ENCODE measurements around the gene NSA2. TPM values are rescaled to one million over a fixed set of nuclear protein-coding genes. Genes with fewer than 3 reads are reported as not detected.

The NSA2 gene
- total and polyA plus RNA-seq, 2 experiments from 2014 or later = 46.1 to 85.1 TPM

DNA sequence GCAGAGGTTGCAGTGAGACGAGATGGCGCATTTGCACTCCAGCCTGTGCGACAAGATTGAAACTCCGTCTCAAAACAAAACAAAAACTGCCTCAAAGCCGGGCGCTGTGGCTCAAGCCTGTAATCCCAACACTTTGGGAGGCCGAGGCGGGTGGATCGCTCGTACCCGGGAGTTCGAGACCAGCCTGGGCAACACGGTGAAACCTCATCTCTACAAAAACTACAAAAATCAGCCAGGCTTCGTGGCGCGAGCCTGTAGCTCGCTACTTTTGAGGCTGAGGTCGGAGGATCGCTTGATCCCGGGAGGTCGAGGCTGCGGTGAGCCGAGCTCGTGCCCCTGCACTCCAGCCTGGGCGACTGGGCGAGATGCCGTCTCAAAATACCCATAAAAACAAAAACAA lies 1.1 kb upstream of the NSA2 start:
- H3K4me1 ChIP-seq (ENCODE audit: low read depth) = peaks cover 10% of the 10 kb centered on the region
- TF ChIP-seq, protein P1, sequence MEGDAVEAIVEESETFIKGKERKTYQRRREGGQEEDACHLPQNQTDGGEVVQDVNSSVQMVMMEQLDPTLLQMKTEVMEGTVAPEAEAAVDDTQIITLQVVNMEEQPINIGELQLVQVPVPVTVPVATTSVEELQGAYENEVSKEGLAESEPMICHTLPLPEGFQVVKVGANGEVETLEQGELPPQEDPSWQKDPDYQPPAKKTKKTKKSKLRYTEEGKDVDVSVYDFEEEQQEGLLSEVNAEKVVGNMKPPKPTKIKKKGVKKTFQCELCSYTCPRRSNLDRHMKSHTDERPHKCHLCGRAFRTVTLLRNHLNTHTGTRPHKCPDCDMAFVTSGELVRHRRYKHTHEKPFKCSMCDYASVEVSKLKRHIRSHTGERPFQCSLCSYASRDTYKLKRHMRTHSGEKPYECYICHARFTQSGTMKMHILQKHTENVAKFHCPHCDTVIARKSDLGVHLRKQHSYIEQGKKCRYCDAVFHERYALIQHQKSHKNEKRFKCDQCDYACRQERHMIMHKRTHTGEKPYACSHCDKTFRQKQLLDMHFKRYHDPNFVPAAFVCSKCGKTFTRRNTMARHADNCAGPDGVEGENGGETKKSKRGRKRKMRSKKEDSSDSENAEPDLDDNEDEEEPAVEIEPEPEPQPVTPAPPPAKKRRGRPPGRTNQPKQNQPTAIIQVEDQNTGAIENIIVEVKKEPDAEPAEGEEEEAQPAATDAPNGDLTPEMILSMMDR (IDR thresholded peaks at IDR 0.05; ENCODE audit: low read depth, low read length) = no peak
- H3K27me3 ChIP-seq = no peaks in the 10 kb centered on the region
- H3K27ac ChIP-seq = no peak overlapping the region
- no peak for DNase-seq (ENCODE audit: low read depth in 1 of 2, low spot score in 1 of 2)
- peak overlapping the region; percentile 82 for H3K4me3 ChIP-seq
- H3K9me3 ChIP-seq (ENCODE audit: low read depth) = no peaks in the 10 kb centered on the region
- H3K36me3 ChIP-seq = peaks cover 29% of the 10 kb centered on the region

DNA sequence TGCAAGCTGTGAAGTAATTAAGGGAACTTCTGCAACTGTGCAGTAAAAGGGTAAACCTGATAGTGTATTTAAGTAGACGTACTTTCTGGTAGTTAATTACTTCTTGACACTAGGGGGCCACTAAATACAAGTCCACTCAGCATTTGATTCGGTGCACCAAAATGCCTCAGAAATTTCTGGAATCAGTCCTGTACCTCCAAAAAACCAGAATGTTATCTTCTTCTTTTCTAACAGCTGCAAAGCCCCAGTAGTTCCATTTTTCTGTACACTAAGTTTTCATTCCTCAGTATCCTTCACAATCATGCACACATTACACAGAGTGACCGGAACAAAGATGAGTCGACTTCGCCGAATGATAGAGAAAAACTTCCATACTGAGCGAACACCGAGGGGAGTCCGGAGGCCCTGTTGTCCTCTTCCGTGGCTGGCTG lies 616 bp upstream of the NSA2 start:
- H3K4me1 ChIP-seq (ENCODE audit: low read depth) = peaks cover 10% of the 10 kb centered on the region
- DNase-seq (ENCODE audit: low read depth in 1 of 2, low spot score in 1 of 2) = peak; percentile 20 to 77
- TF ChIP-seq, protein P1 (IDR thresholded peaks at IDR 0.05; ENCODE audit: low read depth, low read length) = peak; percentile 55
- peak overlapping the region; percentile 67 for H3K27ac ChIP-seq
- H3K36me3 ChIP-seq = peaks cover 32% of the 10 kb centered on the region
- no peaks in the 10 kb centered on the region for H3K27me3 ChIP-seq
- H3K4me3 ChIP-seq = peak overlapping the region; percentile 82
- H3K9me3 ChIP-seq (ENCODE audit: low read depth) = no peaks in the 10 kb centered on the region

DNA sequence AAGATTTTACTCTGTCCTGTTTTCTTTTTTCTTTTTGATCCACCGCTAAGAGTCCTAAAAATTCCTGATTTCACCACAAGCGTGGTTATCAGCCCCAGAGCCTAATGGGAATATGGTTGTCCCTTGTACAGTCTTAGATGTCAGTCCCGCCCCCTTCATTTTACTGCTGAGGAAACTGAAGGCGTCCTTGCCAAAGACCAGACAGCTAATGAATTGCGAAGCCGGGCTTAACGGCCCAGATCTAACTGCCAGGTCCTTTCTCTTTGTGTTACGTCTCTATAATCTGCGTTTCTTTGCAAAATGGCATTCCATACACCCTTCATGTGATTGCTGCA lies 497 bp downstream of the NSA2 start:
- peak overlapping the region; percentile 82 for H3K4me3 ChIP-seq
- TF ChIP-seq, protein P1 (IDR thresholded peaks at IDR 0.05; ENCODE audit: low read depth, low read length) = no peak
- H3K4me1 ChIP-seq (ENCODE audit: low read depth) = peaks cover 10% of the 10 kb centered on the region
- no peaks in the 10 kb centered on the region for H3K9me3 ChIP-seq (ENCODE audit: low read depth)
- H3K27ac ChIP-seq = peak overlapping the region; percentile 76
- H3K36me3 ChIP-seq = peaks cover 37% of the 10 kb centered on the region
- no peaks in the 10 kb centered on the region for H3K27me3 ChIP-seq
- peak; percentile 53 to 72 for DNase-seq (ENCODE audit: low read depth in 1 of 2, low spot score in 1 of 2)

DNA sequence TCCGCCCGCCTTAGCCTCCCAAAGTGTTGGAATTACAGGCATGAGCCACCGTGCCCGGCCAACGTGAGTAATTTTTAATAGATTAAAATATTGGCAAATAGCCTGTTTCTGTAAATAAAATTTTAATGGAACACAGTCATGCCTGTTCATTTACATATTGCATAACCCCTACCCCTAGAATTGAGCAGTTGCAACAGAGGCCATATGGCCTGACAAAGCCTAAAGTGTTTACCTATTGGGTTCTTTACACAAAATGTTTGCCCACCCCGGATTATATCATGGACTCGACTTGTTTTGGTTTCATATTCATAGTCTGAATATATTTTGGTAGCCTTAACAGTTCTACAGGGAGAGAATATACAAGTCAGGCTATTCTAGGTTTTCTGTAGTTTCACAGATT lies 5.3 kb downstream of the NSA2 start:
- Histone ChIP-seq H3K4me1 (ENCODE audit: low read depth) (peaks cover 5% of the 10 kb centered on the region), H3K36me3 (peaks cover 60% of the 10 kb centered on the region), H3K27ac (no peak overlapping the region), H3K4me3 (no peak overlapping the region), H3K9me3 (ENCODE audit: low read depth) (no peaks in the 10 kb centered on the region), H3K27me3 (no peaks in the 10 kb centered on the region)
- DNase-seq (ENCODE audit: low read depth in 1 of 2, low spot score in 1 of 2) = peak in 1 of 2 donors; percentile 21
- TF ChIP-seq, protein P1 (IDR thresholded peaks at IDR 0.05; ENCODE audit: low read depth, low read length) = no peak

DNA sequence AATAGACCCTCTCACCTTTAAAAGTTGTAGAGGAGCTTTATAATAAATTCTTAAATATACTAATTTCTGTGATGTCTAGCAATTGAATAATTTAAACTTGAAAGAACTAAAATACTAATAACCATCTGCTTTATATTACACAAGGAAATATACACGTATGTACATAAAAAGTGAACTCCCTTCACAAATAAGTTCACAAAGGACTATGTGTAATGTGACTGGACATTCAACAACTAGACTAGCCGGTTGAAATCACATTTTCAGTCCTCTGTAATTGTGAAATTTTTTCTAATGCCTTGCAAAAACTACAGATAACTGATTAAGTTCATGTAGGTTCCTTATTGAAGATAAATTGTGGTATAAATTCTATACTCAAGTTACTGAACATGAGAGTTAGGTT lies 11.6 kb downstream of the NSA2 start:
- H3K4me1 ChIP-seq (ENCODE audit: low read depth) = no peaks in the 10 kb centered on the region

More for the DNA sequence above, 11.6 kb downstream of the NSA2 start:
- Histone ChIP-seq H3K36me3 (peaks cover 48% of the 10 kb centered on the region), H3K4me3 (no peak overlapping the region), H3K27me3 (no peaks in the 10 kb centered on the region), H3K9me3 (ENCODE audit: low read depth) (no peaks in the 10 kb centered on the region), H3K27ac (no peak overlapping the region)
- TF ChIP-seq, protein P1 (IDR thresholded peaks at IDR 0.05; ENCODE audit: low read depth, low read length) = no peak
- no peak for DNase-seq (ENCODE audit: low read depth in 1 of 2, low spot score in 1 of 2)
